HCT116 (cell line): ENCODE data around the gene COL4A3. TPM values are rescaled to one million over a fixed set of nuclear protein-coding genes. Genes with fewer than 3 reads are reported as not detected.

Source experiments
- ATAC-seq: fragments of 200-7000 bp; cut with Tn5 transposase; 2 replicates; pipeline ENCODE4 v1.9.1; 2020; ENCODE audit warnings: mild to moderate bottlenecking, moderate library complexity
- BruUV-seq: library from RNA; stranded (reverse); fragments of 400-500 nt; replicated peaks from 2 replicates; lab custom pipeline; 2021; lab: Mats Ljungman, UMichigan
- CTCF ChIA-PET: fragments of 300-600 bp; sonication (Branson Sonifier 250); formaldehyde crosslinking; loops from one replicate; lab custom pipeline; 2021; ENCODE audit warnings: antibody characterized with exemption; lab: Charles Lee
- POLR2A ChIA-PET: fragments of 300-600, 350-600 bp; sonication (Branson Sonifier 250); formaldehyde crosslinking; loops from one replicate; lab custom pipeline; 2021; ENCODE audit warnings: antibody characterized with exemption; lab: Charles Lee
- RAD21 ChIA-PET, 2 experiments: fragments of 300-600 bp; sonication (Branson Sonifier 250); formaldehyde crosslinking; loops; one replicate each; lab custom pipeline; 2023; ENCODE audit warnings: low total read pairs in 2 of 2; ENCODE audit not compliant: uncharacterized antibody in 2 of 2, unreplicated experiment in 2 of 2, low non-redundant PET in 1 of 2; lab: Charles Lee
- DNase-seq: peaks from one replicate; pipeline ENCODE4 v3.0.0-alpha.2; 2010; ENCODE audit warnings: low read depth, low spot score
- H2AFZ ChIP-seq: fragments of 200-600 bp; shearing (Covaris generic), sonication (generic); 2 replicates; pipeline ENCODE4 v1.6.1; 2017; ENCODE audit warnings: low read depth, mixed run types, mixed read lengths, antibody characterized with exemption, low read length; ENCODE audit not compliant: poor library complexity, severe bottlenecking
- H3K27ac ChIP-seq: 2 replicates; pipeline ENCODE4 v1.5.1; 2012; ENCODE audit warnings: low read depth, low read length
- H3K27me3 ChIP-seq: fragments of 200-600 bp; sonication (generic); 2 replicates; pipeline ENCODE4 v1.6.1; 2016; ENCODE audit warnings: mixed run types, low read length, mixed read lengths; ENCODE audit not compliant: insufficient read depth
- H3K36me3 ChIP-seq, 2 experiments: fragments of 200-500 bp in 1 of 2; fragments of 200-600 bp in 1 of 2; sonication (Bioruptor generic) in 1 of 2; sonication (generic) in 1 of 2; 2 replicates each; pipeline versions ENCODE4 v1.5.1 to v1.6.1; 2014 to 2016; ENCODE audit warnings: low read length in 2 of 2, inconsistent platforms in 1 of 2, mixed read lengths in 1 of 2, mixed run types in 1 of 2; ENCODE audit not compliant: insufficient read depth in 2 of 2, control insufficient read depth in 1 of 2
- H3K4me1 ChIP-seq, 2 experiments: fragments of 200-600 bp in 1 of 2; sonication (generic) in 1 of 2; 2 replicates each; pipeline versions ENCODE4 v1.5.1 to v1.6.1; 2012 to 2017; ENCODE audit warnings: low read length in 2 of 2, inconsistent platforms in 1 of 2, mild to moderate bottlenecking in 1 of 2, mixed read lengths in 1 of 2, mixed run types in 1 of 2, moderate library complexity in 1 of 2; ENCODE audit not compliant: insufficient read depth in 2 of 2, control insufficient read depth in 1 of 2
- H3K4me2 ChIP-seq: fragments of 200-600 bp; sonication (generic); 2 replicates; pipeline ENCODE4 v1.6.1; 2017; ENCODE audit warnings: mixed run types, low read length, mixed read lengths
- H3K4me3 ChIP-seq, 2 experiments: fragments of 200-600 bp in 1 of 2; sonication (generic) in 1 of 2; replicated peaks in 1 of 2; 2 replicates each; pipeline ENCODE4 v1.5.1; 2011 to 2016; ENCODE audit warnings: low read length in 2 of 2, control low read depth in 1 of 2, low read depth in 1 of 2, mild to moderate bottlenecking in 1 of 2, mixed read lengths in 1 of 2, mixed run types in 1 of 2
- H3K79me2 ChIP-seq: fragments of 200-600 bp; sonication (generic); 2 replicates; pipeline ENCODE4 v1.6.1; 2017; ENCODE audit warnings: mild to moderate bottlenecking, mixed run types, low read length, moderate library complexity, mixed read lengths; ENCODE audit not compliant: insufficient read depth
- H3K9ac ChIP-seq: fragments of 200-600 bp; sonication (generic); 2 replicates; pipeline ENCODE4 v1.6.1; 2016; ENCODE audit warnings: low read length, mixed read lengths
- H3K9me2 ChIP-seq: fragments of 200-600 bp; sonication (generic), shearing (Covaris generic); 2 replicates; pipeline ENCODE4 v1.6.1; 2017; ENCODE audit warnings: mixed run types, mild to moderate bottlenecking, moderate library complexity; ENCODE audit not compliant: insufficient read depth
- H3K9me3 ChIP-seq, 2 experiments: fragments of 200-500 bp in 1 of 2; fragments of 200-600 bp in 1 of 2; sonication (Bioruptor generic) in 1 of 2; sonication (generic) in 1 of 2; 2 replicates each; pipeline ENCODE4 v1.6.1; 2014 to 2017; ENCODE audit warnings: low read length in 2 of 2, mixed read lengths in 2 of 2, inconsistent platforms in 1 of 2, low read depth in 1 of 2, mild to moderate bottlenecking in 1 of 2, mixed run types in 1 of 2, moderate library complexity in 1 of 2; ENCODE audit not compliant: control insufficient read depth in 1 of 2, insufficient read depth in 1 of 2
- H4K20me1 ChIP-seq: fragments of 200-600 bp; sonication (generic), shearing (Covaris generic); 2 replicates; pipeline ENCODE4 v1.6.1; 2017; ENCODE audit warnings: mixed run types, mild to moderate bottlenecking, moderate library complexity; ENCODE audit not compliant: insufficient read depth
- EZH2phosphoT487 ChIP-seq: fragments of 200-600 bp; IDR thresholded peaks from 2 replicates; pipeline ENCODE4 v1.6.1; 2018; ENCODE audit warnings: antibody characterized with exemption, borderline replicate concordance
- POLR2A ChIP-seq: IDR thresholded peaks from 2 replicates; pipeline ENCODE4 v1.7.0; 2011; ENCODE audit warnings: borderline replicate concordance; ENCODE audit not compliant: insufficient read depth, insufficient read length; ENCODE audit errors: extremely low read depth
- RAD21 ChIP-seq: IDR thresholded peaks from 2 replicates; pipeline ENCODE4 v1.6.1; 2012; ENCODE audit warnings: low read depth, mild to moderate bottlenecking
- SRF ChIP-seq: IDR thresholded peaks from 2 replicates; pipeline ENCODE4 v1.6.1; 2012; ENCODE audit warnings: low read depth
- intact Hi-C: fragments of 100-400 bp; cut with micrococcal nuclease; formaldehyde crosslinking; loops from 2 replicates; pipeline ENCODE4 v1.10.0; 2022
- total RNA-seq: library from RNA; stranded (reverse); gene quantifications from one replicate; pipeline ENCODE4 v1.2.1, GENCODE V29; 2021; ENCODE audit not compliant: unreplicated experiment
- TF ChIP-seq, protein P1 (sequence below): IDR thresholded peaks from 2 replicates; pipeline ENCODE4 v1.6.1; 2012; ENCODE audit warnings: low read depth
- TF ChIP-seq, protein P2 (sequence below): IDR thresholded peaks from 2 replicates; pipeline ENCODE4 v1.6.1; 2012
- TF ChIP-seq, protein P3 (sequence below), 3 experiments: fragments of 200-600 bp in 1 of 3; sonication (generic) in 1 of 3; IDR thresholded peaks in 2 of 3; conservative IDR thresholded peaks in 1 of 3; 2 replicates each; pipeline ENCODE4 v1.5.1; 2012 to 2017; ENCODE audit warnings: low read depth in 2 of 3, low read length in 2 of 3, antibody characterized with exemption in 1 of 3, borderline replicate concordance in 1 of 3, control low read depth in 1 of 3, mild to moderate bottlenecking in 1 of 3, mixed read lengths in 1 of 3, mixed run types in 1 of 3, moderate library complexity in 1 of 3; ENCODE audit not compliant: insufficient read depth in 1 of 3
- TF ChIP-seq, protein P4 (sequence below): IDR thresholded peaks from 2 replicates; pipeline ENCODE4 v1.6.1; 2012

COL4A3 gene
- total RNA-seq, 1 experiment from 2014 or later = 4.9 TPM

GRCh38 chr2:227163485-227163997, 883 bp upstream of the COL4A3 start:
- Histone ChIP-seq H3K27ac (peak overlapping the region; percentile 64; the same call in 1 of the 2 replicates), H3K4me2 (peak overlapping the region; percentile 92)

More at GRCh38 chr2:227163485-227163997, 883 bp upstream of the COL4A3 start:
- H3K36me3 ChIP-seq = no peaks in the 10 kb centered on the region
- DNase-seq (no peak), ATAC-seq (peak; percentile 65)
- CTCF ChIA-PET = no interaction called here
- RAD21 ChIA-PET = no interaction called here
- no peaks in the 10 kb centered on the region for H3K9me3 ChIP-seq
- no peaks in the 10 kb centered on the region for H3K79me2 ChIP-seq
- intact Hi-C loops = no loop called here
- no peaks in the 10 kb centered on the region for H3K9me2 ChIP-seq
- H3K4me1 ChIP-seq = peaks cover 5 to 12% of the 10 kb centered on the region in 2 experiments; a peak in 3 of 4 replicates
- peak overlapping the region; percentile 62 for H3K9ac ChIP-seq
- no peaks in the 10 kb centered on the region for H3K27me3 ChIP-seq
- H4K20me1 ChIP-seq = no peaks in the 10 kb centered on the region
- H3K4me3 ChIP-seq = peak overlapping the region; percentile 63 to 74
- no TSS peak for BruUV-seq
- H2AFZ ChIP-seq = peak overlapping the region; percentile 74
- TF ChIP-seq POLR2A (no peak), RAD21 (no peak), EZH2phosphoT487 (no peak), SRF (no peak)
- TF ChIP-seq, protein P1, sequence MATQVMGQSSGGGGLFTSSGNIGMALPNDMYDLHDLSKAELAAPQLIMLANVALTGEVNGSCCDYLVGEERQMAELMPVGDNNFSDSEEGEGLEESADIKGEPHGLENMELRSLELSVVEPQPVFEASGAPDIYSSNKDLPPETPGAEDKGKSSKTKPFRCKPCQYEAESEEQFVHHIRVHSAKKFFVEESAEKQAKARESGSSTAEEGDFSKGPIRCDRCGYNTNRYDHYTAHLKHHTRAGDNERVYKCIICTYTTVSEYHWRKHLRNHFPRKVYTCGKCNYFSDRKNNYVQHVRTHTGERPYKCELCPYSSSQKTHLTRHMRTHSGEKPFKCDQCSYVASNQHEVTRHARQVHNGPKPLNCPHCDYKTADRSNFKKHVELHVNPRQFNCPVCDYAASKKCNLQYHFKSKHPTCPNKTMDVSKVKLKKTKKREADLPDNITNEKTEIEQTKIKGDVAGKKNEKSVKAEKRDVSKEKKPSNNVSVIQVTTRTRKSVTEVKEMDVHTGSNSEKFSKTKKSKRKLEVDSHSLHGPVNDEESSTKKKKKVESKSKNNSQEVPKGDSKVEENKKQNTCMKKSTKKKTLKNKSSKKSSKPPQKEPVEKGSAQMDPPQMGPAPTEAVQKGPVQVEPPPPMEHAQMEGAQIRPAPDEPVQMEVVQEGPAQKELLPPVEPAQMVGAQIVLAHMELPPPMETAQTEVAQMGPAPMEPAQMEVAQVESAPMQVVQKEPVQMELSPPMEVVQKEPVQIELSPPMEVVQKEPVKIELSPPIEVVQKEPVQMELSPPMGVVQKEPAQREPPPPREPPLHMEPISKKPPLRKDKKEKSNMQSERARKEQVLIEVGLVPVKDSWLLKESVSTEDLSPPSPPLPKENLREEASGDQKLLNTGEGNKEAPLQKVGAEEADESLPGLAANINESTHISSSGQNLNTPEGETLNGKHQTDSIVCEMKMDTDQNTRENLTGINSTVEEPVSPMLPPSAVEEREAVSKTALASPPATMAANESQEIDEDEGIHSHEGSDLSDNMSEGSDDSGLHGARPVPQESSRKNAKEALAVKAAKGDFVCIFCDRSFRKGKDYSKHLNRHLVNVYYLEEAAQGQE = no peak
- TF ChIP-seq, protein P2, sequence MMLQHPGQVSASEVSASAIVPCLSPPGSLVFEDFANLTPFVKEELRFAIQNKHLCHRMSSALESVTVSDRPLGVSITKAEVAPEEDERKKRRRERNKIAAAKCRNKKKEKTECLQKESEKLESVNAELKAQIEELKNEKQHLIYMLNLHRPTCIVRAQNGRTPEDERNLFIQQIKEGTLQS = no peak
- TF ChIP-seq, protein P3, sequence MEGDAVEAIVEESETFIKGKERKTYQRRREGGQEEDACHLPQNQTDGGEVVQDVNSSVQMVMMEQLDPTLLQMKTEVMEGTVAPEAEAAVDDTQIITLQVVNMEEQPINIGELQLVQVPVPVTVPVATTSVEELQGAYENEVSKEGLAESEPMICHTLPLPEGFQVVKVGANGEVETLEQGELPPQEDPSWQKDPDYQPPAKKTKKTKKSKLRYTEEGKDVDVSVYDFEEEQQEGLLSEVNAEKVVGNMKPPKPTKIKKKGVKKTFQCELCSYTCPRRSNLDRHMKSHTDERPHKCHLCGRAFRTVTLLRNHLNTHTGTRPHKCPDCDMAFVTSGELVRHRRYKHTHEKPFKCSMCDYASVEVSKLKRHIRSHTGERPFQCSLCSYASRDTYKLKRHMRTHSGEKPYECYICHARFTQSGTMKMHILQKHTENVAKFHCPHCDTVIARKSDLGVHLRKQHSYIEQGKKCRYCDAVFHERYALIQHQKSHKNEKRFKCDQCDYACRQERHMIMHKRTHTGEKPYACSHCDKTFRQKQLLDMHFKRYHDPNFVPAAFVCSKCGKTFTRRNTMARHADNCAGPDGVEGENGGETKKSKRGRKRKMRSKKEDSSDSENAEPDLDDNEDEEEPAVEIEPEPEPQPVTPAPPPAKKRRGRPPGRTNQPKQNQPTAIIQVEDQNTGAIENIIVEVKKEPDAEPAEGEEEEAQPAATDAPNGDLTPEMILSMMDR (IDR thresholded peaks at IDR 0.05 in 2 of 3, conservative IDR thresholded peaks at IDR 0.05 in 1 of 3; ENCODE audit: borderline replicate concordance in 1 of 3, insufficient read depth in 1 of 3, low read depth in 2 of 3, low read length in 2 of 3) = no peak
- TF ChIP-seq, protein P4, sequence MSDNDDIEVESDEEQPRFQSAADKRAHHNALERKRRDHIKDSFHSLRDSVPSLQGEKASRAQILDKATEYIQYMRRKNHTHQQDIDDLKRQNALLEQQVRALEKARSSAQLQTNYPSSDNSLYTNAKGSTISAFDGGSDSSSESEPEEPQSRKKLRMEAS = no peak
- POLR2A ChIA-PET = no interaction called here
